OCI-LY7 (cell line): ENCODE results near the gene ZMAT5. TPM values are rescaled to one million over a fixed set of nuclear protein-coding genes. Genes with fewer than 3 reads are reported as not detected.

Experiments used
- BruUV-seq: library from RNA; stranded (reverse); fragments of 400-500 nt; replicated peaks from 2 replicates; lab custom pipeline; 2021; lab: Mats Ljungman, UMichigan
- CTCF ChIA-PET: fragments of 300-600 bp; sonication (Branson Sonifier 250); formaldehyde crosslinking; loops from one replicate; lab custom pipeline; 2022; ENCODE audit warnings: antibody characterized with exemption; ENCODE audit not compliant: unreplicated experiment; lab: Charles Lee
- POLR2A ChIA-PET: fragments of 300-600 bp; sonication (Branson Sonifier 250); formaldehyde crosslinking; loops from one replicate; lab custom pipeline; 2022; ENCODE audit warnings: antibody characterized with exemption; lab: Charles Lee
- DNase-seq: peaks from one replicate; pipeline ENCODE4 v3.0.0-alpha.2; 2015; ENCODE audit warnings: low spot score
- H2AFZ ChIP-seq: fragments of 200-600 bp; sonication (generic), shearing (Covaris generic); 2 replicates; pipeline ENCODE4 v1.6.1; 2014; ENCODE audit warnings: mild to moderate bottlenecking, antibody characterized with exemption, low read length, moderate library complexity
- H3K27ac ChIP-seq: fragments of 200-600 bp; sonication (generic); 2 replicates; pipeline ENCODE4 v1.5.1; 2014; ENCODE audit warnings: mixed run types, low read depth, mild to moderate bottlenecking, moderate library complexity, low read length, inconsistent platforms; ENCODE audit not compliant: poor library complexity, severe bottlenecking
- H3K36me3 ChIP-seq: fragments of 200-600 bp; sonication (generic); 2 replicates; pipeline ENCODE4 v1.6.1; 2014; ENCODE audit warnings: mild to moderate bottlenecking, antibody characterized with exemption, low read length, moderate library complexity, mixed read lengths; ENCODE audit not compliant: insufficient read depth
- H3K4me1 ChIP-seq: fragments of 200-600 bp; sonication (generic); 2 replicates; pipeline ENCODE4 v1.5.1; 2014; ENCODE audit warnings: mild to moderate bottlenecking, low read length; ENCODE audit not compliant: insufficient read depth, poor library complexity, severe bottlenecking
- H3K4me2 ChIP-seq: fragments of 200-600 bp; sonication (generic); 2 replicates; pipeline ENCODE4 v1.6.1; 2014; ENCODE audit warnings: mild to moderate bottlenecking, low read length
- H3K4me3 ChIP-seq: fragments of 200-600 bp; sonication (generic); 2 replicates; pipeline ENCODE4 v1.5.1; 2014; ENCODE audit warnings: mild to moderate bottlenecking, low read depth, low read length; ENCODE audit not compliant: poor library complexity, severe bottlenecking
- H3K79me2 ChIP-seq: fragments of 200-600 bp; sonication (generic); 2 replicates; pipeline ENCODE4 v1.6.1; 2016; ENCODE audit warnings: low read depth, mild to moderate bottlenecking, low read length, moderate library complexity, mixed read lengths; ENCODE audit not compliant: insufficient read depth
- H3K9me2 ChIP-seq: fragments of 200-600 bp; sonication (generic); 2 replicates; pipeline ENCODE4 v1.6.1; 2016; ENCODE audit warnings: mild to moderate bottlenecking, low read length, mixed read lengths; ENCODE audit not compliant: insufficient read depth
- H3K9me3 ChIP-seq: fragments of 200-600 bp; sonication (generic); 2 replicates; pipeline ENCODE4 v1.6.1; 2014; ENCODE audit warnings: mild to moderate bottlenecking, mixed run types, low read length, mixed read lengths
- H4K20me1 ChIP-seq: fragments of 200-600 bp; sonication (generic); 2 replicates; pipeline ENCODE4 v1.6.1; 2014; ENCODE audit warnings: mild to moderate bottlenecking, antibody characterized with exemption, low read length, moderate library complexity, mixed read lengths; ENCODE audit not compliant: insufficient read depth
- EZH2phosphoT487 ChIP-seq: fragments of 200-600 bp; sonication (generic); IDR thresholded peaks from 2 replicates; pipeline ENCODE4 v1.6.1; 2018; ENCODE audit warnings: low read depth, borderline replicate concordance, mild to moderate bottlenecking, mixed run types, antibody characterized with exemption, low read length, moderate library complexity, mixed read lengths
- intact Hi-C: fragments of 100-400 bp; cut with micrococcal nuclease; formaldehyde crosslinking; loops from one replicate; pipeline ENCODE4 v1.10.0; 2022; ENCODE audit not compliant: unreplicated experiment
- total RNA-seq, 2 experiments: library from RNA; depleted of rRNA in 1 of 2; stranded (reverse); fragments of >200 nt in 1 of 2; shearing (Covaris generic) in 1 of 2; gene quantifications; 2 replicates each; pipeline ENCODE4 v1.2.3, GENCODE V29; 2014 to 2022
- TF ChIP-seq, protein P1 (sequence below): fragments of 200-600 bp; sonication (generic); conservative IDR thresholded peaks from 2 replicates; pipeline ENCODE4 v1.5.1; 2014; ENCODE audit warnings: mild to moderate bottlenecking, antibody characterized with exemption, low read length, moderate library complexity, mixed read lengths

ZMAT5 gene
- total RNA-seq, 2 experiments from 2014 or later: 19.1 to 21.2 TPM

DNA sequence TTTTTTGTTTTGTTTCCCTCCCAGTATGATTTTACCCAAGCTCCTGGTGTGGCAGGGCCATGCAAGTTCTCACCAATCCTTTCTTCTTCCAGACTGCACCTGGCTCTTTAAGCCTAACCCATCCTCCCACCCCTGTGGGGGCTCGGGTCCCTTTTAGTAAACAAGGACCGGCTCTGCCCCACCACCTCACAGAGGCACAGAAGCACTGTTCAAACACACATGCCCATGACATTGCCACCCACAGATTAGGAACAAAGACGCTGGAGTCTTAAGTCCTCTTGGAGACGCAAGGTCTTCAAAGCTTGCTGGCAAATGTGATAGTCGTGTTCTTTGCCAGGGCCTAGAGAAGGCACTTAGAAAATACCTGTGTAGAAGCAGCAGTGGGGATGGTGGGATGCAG lies 19.2 kb upstream of the ZMAT5 start:
- H2AFZ ChIP-seq: no peak overlapping the region
- no peak overlapping the region for H3K27ac ChIP-seq
- H3K4me3 ChIP-seq: no peak overlapping the region
- intact Hi-C loops: no loop called here
- H3K9me3 ChIP-seq: no peaks in the 10 kb centered on the region
- POLR2A ChIA-PET: no interaction called here
- no peaks in the 10 kb centered on the region for H3K4me1 ChIP-seq
- peaks cover 31% of the 10 kb centered on the region for H3K36me3 ChIP-seq
- no peak overlapping the region for H3K4me2 ChIP-seq
- TF ChIP-seq, protein P1, sequence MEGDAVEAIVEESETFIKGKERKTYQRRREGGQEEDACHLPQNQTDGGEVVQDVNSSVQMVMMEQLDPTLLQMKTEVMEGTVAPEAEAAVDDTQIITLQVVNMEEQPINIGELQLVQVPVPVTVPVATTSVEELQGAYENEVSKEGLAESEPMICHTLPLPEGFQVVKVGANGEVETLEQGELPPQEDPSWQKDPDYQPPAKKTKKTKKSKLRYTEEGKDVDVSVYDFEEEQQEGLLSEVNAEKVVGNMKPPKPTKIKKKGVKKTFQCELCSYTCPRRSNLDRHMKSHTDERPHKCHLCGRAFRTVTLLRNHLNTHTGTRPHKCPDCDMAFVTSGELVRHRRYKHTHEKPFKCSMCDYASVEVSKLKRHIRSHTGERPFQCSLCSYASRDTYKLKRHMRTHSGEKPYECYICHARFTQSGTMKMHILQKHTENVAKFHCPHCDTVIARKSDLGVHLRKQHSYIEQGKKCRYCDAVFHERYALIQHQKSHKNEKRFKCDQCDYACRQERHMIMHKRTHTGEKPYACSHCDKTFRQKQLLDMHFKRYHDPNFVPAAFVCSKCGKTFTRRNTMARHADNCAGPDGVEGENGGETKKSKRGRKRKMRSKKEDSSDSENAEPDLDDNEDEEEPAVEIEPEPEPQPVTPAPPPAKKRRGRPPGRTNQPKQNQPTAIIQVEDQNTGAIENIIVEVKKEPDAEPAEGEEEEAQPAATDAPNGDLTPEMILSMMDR: no peak
- TF ChIP-seq EZH2phosphoT487: no peak
- CTCF ChIA-PET: no interaction called here
- H3K79me2 ChIP-seq: no peaks in the 10 kb centered on the region
- no peaks in the 10 kb centered on the region for H3K9me2 ChIP-seq
- BruUV-seq: no TSS peak
- no peak for DNase-seq
- no peaks in the 10 kb centered on the region for H4K20me1 ChIP-seq

DNA sequence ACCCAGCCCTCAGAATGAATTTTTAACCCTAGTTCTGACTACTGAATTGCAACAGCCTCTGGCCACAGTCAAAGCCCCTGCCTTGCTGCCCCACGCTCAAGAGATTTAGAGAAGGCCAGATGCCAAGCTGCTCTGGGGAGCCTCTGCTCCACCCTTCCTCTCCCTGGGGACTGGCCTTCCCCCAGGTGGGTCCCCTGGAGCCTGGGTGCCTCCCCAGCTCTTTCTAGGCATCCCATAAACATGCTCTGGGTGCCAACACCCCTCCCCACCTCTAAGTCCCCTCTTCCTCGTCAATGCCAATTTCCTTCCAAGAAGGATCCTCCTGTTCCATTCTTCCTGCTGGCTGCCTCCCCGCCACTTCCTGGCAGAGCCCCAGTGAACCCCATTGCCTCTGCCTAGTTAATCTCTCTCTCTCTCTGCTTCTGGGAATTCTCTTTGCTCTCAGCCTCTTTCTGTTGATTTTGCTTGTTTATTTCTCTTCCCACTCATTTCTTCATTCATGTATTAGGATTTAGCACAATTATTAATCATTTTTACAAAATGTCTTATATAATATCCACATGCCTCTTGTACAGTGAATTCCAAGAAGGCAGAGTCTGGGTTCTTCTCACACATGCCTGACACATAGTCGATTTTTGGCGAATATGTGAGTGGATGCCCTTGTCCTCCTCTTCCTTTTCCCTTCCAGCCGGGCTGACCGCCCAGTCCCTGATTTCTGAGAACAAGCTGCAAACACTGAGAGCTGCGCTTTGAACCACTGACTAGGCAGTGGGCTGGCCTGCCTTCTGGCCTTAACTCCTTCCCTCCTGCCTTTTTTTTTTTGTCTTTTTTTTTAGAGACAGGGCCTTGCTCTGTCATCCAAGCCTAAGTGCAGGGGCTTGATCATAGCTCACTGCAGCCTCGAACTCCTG lies 17.9 kb upstream of the ZMAT5 start:
- no TSS peak for BruUV-seq
- Histone ChIP-seq H3K4me3 (no peak overlapping the region), H2AFZ (no peak overlapping the region), H3K79me2 (no peaks in the 10 kb centered on the region), H4K20me1 (no peaks in the 10 kb centered on the region), H3K4me1 (no peaks in the 10 kb centered on the region), H3K36me3 (peaks cover 18% of the 10 kb centered on the region; the same call in 1 of the 2 replicates), H3K4me2 (no peak overlapping the region), H3K27ac (no peak overlapping the region), H3K9me2 (no peaks in the 10 kb centered on the region), H3K9me3 (no peaks in the 10 kb centered on the region)
- no peak for TF ChIP-seq EZH2phosphoT487
- TF ChIP-seq, protein P1: no peak
- DNase-seq: no peak
- ChIA-PET CTCF (no interaction called here), POLR2A (no interaction called here)
- intact Hi-C loops: no loop called here
